Right atrium auricular region (tissue), 2 donors: ENCODE results near the gene NPL. TPM values are rescaled to one million over a fixed set of nuclear protein-coding genes. Genes with fewer than 3 reads are reported as not detected.

Source experiments
- DNase-seq: peaks from one replicate; pipeline ENCODE4 v3.0.0-alpha.2; 2019; ENCODE audit warnings: low spot score
- H3K27ac ChIP-seq, 2 donors: fragments of 200-600 bp; sonication (generic); 1 replicate in 1 of 2; 2 replicates in 1 of 2; pipeline ENCODE4 v1.5.1; 2016 to 2019
- H3K27me3 ChIP-seq, 2 donors: fragments of 200-600 bp; sonication (generic); one replicate each; pipeline versions ENCODE4 v1.5.1 to v1.6.0; 2017 to 2019
- H3K36me3 ChIP-seq: fragments of 200-600 bp; sonication (generic); one replicate; pipeline ENCODE4 v1.5.1; 2016
- H3K4me1 ChIP-seq, 2 donors: fragments of 200-600 bp; sonication (generic); one replicate each; pipeline versions ENCODE4 v1.5.1 to v1.6.0; 2017 to 2019
- H3K4me3 ChIP-seq, 2 donors: fragments of 200-600 bp; sonication (generic); 1 replicate in 1 of 2; 2 replicates in 1 of 2; pipeline ENCODE4 v1.5.1; 2017 to 2019; ENCODE audit warnings: mild to moderate bottlenecking in 1 of 2, moderate library complexity in 1 of 2
- H3K9me3 ChIP-seq, 2 donors: fragments of 200-600 bp; sonication (generic); one replicate each; pipeline ENCODE4 v1.5.1; 2019
- CTCF ChIP-seq, 2 donors: fragments of 200-600 bp; sonication (generic); IDR thresholded peaks; one replicate each; pipeline ENCODE4 v1.5.1; 2019; ENCODE audit warnings: antibody characterized with exemption in 2 of 2
- total RNA-seq, 2 donors: library from RNA; depleted of rRNA; stranded (reverse); fragments of >200 nt; gene quantifications; one replicate each; pipeline ENCODE4 v1.1.0, GENCODE V29; 2016

Gene NPL
- total RNA-seq, 2 donors from 2014 or later, result 3.4 to 4.8 TPM

GRCh38 chr1:182770232-182770631, 19.3 kb upstream of the NPL start:
- no peak for DNase-seq
- H3K27ac ChIP-seq, result no peak overlapping the region
- no peaks in the 10 kb centered on the region for H3K27me3 ChIP-seq
- no peaks in the 10 kb centered on the region for H3K9me3 ChIP-seq
- H3K36me3 ChIP-seq, result no peaks in the 10 kb centered on the region
- no peaks in the 10 kb centered on the region for H3K4me1 ChIP-seq
- no peak overlapping the region for H3K4me3 ChIP-seq
- TF ChIP-seq CTCF (IDR thresholded peaks at IDR 0.05), result no peak

- H3K4me1 ChIP-seq, result no peaks in the 10 kb centered on the region
- TF ChIP-seq CTCF (IDR thresholded peaks at IDR 0.05), result no peak
- no peaks in the 10 kb centered on the region for H3K27me3 ChIP-seq
- H3K27ac ChIP-seq, result no peak overlapping the region
- no peaks in the 10 kb centered on the region for H3K36me3 ChIP-seq
- no peak overlapping the region for H3K4me3 ChIP-seq
- H3K9me3 ChIP-seq, result no peaks in the 10 kb centered on the region
- no peak for DNase-seq
These were observed 18.2 kb upstream of the NPL start for GRCh38 chr1:182771187-182771984.

GRCh38 chr1:182777386-182777785, 12.2 kb upstream of the NPL start:
- Histone ChIP-seq H3K9me3 (no peaks in the 10 kb centered on the region), H3K4me1 (peaks cover 0 to 8% of the 10 kb centered on the region in 2 donors), H3K27ac (peak overlapping the region in 1 of 2 donors; percentile 18), H3K27me3 (no peaks in the 10 kb centered on the region), H3K4me3 (no peak overlapping the region), H3K36me3 (no peaks in the 10 kb centered on the region)
- DNase-seq, result no peak
- TF ChIP-seq CTCF (IDR thresholded peaks at IDR 0.05), result no peak

- no peak for DNase-seq
- Histone ChIP-seq H3K9me3 (no peaks in the 10 kb centered on the region), H3K4me1 (peaks cover 0 to 8% of the 10 kb centered on the region in 2 donors), H3K27ac (no peak overlapping the region), H3K4me3 (no peak overlapping the region), H3K27me3 (no peaks in the 10 kb centered on the region), H3K36me3 (no peaks in the 10 kb centered on the region)
- TF ChIP-seq CTCF (IDR thresholded peaks at IDR 0.05), result no peak
These were observed 10.7 kb upstream of the NPL start for GRCh38 chr1:182778862-182779261.

GRCh38 chr1:182779530-182779929, 10.0 kb upstream of the NPL start:
- Histone ChIP-seq H3K4me3 (no peak overlapping the region), H3K9me3 (no peaks in the 10 kb centered on the region), H3K36me3 (no peaks in the 10 kb centered on the region), H3K27ac (no peak overlapping the region), H3K4me1 (peaks cover 0 to 8% of the 10 kb centered on the region in 2 donors), H3K27me3 (no peaks in the 10 kb centered on the region)
- no peak for TF ChIP-seq CTCF (IDR thresholded peaks at IDR 0.05)
- DNase-seq, result no peak
